COR-L47 (cell line): ENCODE results near the gene GRHL1.
A peak's percentile ranks its signal among the peaks of the same experiment; 100 is the strongest.
"Not testable (repeated sequence)": the region's sequence is repeated elsewhere in the genome, so short reads cannot be mapped to it uniquely, and the experiment has no call there.

ENCODE experiments used
- DNase-seq: peaks from one replicate; lab custom pipeline; 2025; lab: John Stamatoyannopoulos, UW

GRHL1 gene

DNA sequence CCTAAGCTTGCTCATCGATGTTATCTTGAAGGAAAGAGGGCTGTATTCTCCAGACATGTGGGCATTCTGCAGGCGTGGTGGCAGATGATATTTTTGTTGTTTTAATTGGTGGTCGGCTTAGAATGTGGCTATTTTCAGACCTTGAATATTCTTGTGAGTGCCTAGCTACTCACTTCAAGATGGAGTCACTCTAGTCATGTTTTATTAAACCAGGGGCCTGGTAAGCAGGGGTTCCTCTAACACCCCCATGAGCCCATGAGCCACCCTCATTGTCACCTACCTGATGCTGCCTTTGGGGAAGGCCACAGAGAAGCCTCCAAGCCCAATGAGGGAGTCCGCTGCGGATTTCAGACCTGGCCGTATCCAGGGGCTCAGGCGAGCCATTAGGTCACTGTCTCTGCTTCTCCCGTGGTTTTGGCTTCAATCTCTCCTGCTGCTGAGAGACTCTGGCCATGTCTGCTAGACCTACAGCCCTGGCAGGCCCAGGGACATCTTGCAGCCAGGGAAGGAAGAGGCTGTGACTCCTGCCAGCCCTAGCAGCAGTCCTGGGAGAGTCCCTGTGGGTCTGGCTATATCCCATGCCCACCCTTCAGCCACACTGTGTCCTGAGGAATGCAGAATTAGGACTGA is 75.6 kb downstream of the GRHL1 start:
- no peak for DNase-seq

DNA sequence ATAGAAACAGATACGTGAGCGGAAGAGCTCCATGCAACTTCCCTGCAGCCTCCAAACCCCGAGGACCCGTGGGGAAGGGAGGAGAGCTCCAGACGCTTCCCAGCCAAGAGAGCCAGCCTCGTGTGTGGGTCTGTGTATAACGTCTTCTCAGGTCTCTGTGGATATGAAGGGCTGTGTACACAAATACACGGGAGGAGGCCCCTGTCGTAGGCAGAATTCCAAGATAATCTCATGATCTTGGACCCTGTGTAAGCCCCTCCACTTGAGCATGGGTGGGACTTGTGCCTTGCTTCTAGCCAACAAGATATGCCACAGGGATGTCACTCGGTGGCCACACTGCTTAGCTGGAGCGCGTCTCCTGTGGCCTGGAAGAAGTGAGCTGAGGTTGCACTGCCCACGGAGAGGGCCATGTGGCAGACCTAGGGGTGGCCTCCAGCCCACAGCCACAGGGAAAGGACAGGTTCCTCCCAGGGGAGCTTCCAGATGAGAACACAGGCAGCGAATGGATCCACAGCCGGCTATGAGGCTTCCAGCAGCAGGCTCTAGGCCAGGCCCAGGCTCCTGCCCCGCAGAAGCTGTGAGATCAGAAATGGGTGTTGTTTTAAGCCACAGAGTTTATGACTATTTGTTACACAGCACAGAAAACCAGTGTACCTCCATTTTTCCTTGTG is 76.3 kb downstream of the GRHL1 start:
- DNase-seq: no peak

- DNase-seq: no peak
Measured at GRCh38 chr2:10028407-10028987, 77.0 kb downstream of the GRHL1 start.

DNA sequence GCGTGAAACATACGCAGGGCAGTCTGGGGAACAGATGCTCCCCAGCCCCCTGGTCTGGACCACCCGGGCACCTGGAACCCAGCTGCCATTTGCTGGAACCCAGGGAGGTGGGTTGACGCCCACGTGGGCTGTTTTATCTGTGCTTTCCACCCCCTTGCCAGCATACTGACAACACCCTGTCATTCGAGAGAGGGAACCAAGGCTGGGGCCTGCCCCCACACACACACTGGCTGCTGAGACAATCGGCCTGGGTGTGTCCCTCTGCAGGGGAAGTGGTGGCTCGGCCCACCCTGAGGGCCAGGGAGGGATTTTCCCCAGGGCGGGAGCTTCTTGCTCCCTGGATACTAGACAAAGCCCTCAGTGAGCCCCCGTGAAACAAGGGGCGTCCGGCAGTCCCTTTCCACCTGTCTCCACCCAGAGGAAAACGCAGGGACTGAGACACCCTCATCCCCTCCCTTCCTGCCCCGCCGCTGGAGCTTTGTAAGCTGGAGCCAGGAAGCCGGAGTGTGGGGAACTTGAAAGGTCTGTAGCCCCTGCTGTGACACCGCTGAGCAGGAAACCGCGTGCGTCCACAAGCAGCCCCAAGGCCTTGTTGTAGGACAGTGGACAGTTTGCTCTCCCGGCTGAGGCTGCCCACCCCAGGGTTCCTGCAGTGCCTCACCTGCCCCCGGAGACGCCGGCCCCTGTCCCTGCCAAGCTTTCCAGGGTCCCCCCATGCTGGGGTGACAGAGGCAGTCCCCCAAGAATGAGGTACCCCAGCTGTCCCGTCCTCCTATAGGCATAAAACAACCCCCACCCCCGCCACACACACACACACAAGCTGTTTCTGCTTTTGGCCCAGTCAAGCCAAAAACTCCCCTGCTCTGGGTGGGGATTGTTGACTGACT is 77.7 kb downstream of the GRHL1 start:
- peak; percentile 91 for DNase-seq

GRCh38 chr2:10029875-10030223 is 78.4 kb downstream of the GRHL1 start:
- DNase-seq: no peak

DNA sequence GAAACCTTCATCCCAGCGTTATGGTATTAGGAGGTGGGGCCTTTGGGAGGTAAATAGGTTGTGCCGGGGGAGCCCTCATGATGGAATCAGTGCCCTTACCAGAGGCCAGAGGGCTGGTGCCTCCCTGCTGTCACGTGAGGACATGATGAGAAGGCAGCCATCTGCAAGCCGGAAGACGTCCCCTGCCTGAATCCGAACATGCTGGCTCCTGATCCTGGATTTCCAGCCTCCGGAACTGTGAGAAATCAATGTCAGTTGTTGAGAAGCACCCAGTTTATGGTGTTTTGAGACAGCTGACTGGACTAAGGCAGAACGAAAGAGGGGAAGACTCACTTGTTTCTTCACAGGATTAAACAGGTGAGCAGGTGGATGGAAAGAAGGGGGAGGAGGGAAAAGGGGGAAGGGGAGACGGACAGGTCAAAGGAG is 78.8 kb downstream of the GRHL1 start:
- no peak for DNase-seq

GRCh38 chr2:10030798-10031197 is 79.3 kb downstream of the GRHL1 start:
- not testable (repeated sequence) for DNase-seq

DNA sequence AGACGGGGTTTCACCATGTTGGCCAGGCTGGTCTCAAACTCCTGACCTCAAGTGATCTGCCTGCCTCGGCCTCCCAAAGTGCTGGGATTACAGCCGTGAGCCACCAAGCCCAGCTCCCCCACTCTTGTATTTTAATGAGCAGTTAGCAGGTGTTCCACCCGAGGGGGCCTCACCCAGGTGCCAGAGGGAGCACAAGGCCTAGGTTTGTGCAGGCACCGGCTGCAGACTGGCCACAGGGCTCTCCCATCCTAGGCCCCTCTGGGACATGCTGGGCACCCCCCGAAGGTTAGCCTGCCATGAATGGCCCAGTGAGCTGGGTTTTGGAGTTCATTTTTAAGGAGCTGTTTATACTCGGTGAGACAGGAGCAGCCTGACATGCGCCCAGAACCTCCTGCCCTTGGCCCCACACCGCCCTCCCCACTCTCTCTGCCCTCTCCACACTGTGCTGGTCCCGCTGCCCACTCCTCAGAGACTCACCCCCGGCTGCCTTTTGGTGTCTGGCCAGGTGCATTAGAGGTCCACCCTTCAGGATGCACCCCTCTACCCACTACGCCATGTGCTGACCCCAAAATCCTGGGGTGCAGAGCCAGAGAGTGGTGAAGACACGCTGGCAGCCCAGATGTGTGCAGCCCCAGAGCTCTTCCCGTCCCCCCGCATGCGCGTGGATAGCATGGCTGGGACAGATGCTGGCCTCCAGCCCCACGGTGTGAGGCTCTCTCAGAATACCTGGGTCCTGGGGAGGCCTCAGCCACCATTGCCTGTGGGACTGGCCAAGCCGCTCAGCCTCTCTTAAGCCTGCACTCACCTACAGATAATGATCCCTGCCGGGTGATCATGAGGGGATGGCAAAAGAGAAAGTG is 80.6 kb downstream of the GRHL1 start:
- no peak for DNase-seq

GRCh38 chr2:10032746-10033105 is 81.2 kb downstream of the GRHL1 start:
- DNase-seq: no peak

DNA sequence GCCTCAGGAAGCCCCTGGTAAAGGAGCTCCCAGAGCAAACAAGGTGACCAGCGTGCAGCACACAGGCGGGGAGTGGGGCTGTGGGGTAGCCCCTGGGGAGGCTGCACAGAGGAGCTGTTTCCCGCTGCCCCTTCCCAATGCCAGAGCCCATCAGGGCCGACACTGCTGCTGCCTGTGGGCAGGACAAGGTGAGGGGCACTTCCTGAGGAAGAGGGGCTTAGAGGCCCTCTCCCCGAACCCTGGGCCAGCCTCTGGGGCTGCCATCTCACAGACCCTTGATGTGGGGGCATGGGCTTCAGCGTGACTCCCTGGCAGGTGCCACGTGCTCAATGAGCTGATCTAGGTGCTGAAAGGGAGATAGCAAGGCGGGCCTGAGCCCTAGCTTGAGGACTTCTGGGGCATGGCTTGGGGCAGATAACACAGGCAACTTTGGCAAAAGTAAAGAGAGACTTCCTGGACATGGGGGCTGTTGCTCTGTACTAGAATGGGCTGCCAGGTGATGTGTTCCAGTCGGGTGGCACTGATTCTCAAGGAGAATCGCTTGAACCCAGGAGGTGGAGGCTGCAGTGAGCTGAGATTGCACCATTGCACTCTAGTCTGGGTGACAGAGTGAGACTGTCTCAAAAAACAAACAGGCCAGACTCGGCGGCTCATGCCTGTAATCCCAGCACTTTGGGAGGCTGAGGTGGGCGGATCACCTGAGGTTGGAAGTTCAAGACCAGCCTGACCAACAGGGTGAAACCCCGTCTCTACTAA is 81.9 kb downstream of the GRHL1 start:
- DNase-seq: no peak

GRCh38 chr2:10034333-10035052 is 83.0 kb downstream of the GRHL1 start:
- no peak for DNase-seq

DNA sequence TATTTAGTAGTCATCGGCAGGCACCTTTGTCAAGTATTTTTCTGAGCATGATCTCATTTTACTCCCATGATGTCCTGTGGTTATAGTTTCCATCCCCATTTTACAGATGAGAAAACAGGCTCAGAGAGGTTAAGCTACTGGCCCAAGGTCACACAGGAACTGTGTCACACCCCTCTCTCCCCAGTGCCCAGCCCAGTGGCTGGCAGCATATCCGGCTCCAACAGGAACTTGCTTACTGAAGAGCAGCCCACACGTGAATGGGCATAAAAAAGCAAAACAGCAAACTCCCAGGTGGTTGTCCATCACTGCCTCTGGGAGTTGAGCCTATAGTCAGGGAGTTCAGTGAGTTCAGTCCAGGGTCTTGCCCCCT is 83.5 kb downstream of the GRHL1 start:
- DNase-seq: no peak

DNA sequence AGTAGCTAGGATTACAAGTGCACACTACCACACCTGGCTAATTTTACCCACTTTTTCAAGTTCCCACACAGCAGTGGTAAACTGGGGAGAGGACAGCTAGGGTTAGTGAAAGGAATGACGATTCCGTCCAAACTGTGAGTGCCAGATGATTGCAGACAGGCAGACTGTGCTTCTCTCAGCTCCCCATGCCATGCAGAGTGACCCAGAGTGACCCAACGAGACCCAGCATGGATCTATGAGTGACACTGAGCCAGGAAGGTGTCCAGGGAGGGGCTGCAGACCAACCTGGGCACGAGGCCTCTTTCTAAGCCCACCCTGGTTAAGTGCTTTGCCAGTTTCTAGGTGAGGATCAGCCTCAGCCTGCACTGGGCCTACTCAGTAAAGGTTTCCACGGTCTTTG is 84.1 kb downstream of the GRHL1 start:
- no peak for DNase-seq

DNA sequence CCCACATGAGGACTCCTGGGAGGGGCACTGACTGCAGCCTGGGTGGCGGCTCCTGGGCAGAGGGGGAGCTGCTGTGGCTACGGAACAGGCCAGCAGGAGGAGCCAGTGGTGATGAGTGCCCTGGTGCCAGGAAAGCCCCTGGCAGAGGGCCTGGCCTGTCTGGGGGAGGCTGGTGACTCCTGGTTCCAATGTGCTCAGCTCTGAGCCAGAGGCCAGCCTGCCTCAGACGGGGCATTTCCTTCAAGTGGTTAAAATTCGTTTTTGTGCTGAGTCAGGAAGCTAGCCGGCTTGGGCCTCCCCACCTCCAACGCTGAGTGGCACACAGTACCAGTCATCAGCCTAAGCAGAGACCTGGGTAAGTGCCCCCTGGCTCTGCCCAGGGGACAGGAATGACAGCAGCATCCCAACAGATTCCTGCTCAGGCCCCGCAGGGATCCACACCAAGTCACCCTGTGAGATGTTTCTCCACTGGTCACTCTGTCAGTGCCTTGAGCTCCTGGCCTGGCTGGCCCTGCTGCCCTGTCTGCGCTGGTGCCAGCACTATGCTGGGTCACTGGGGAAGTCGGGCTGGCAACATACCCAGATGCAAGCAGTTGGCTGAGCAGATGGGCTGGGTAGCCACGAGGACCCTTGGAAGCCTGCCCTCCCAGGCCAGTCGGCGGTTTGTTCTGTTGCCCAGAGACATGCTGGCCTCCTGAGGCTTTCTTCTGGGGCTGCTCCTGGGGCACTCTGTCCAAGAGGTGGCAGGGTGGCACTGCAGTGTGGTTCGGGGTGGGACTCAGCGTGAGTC is 84.8 kb downstream of the GRHL1 start:
- DNase-seq: no peak

GRCh38 chr2:10038123-10038522 is 86.6 kb downstream of the GRHL1 start:
- DNase-seq: no peak

GRCh38 chr2:10038716-10039115 is 87.2 kb downstream of the GRHL1 start:
- DNase-seq: no peak

- DNase-seq: no peak
Measured at GRCh38 chr2:10039658-10040410, 88.3 kb downstream of the GRHL1 start.

DNA sequence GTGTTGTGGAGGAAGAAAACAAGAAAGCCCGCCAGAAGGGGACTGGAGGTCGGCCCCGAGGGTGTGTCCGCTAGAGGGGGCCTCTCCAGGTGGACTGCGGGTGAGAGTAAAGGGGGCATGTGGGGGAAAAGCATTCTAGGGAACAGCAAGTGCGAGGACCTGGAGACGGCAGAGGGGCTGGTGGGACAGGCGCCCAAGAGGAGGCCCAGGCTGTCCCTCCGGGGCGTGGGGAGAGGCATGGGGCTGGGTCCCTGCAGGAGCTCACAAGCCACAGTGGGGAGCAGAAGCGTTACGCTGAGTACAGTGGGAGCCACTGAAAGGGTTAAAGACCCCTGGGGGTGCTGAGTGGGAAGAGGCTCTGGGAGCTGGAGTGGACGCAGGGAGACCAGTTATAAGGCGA is 90.2 kb downstream of the GRHL1 start:
- no peak for DNase-seq
